Activated CD4-positive, alpha-beta T cell treated with anti-CD3 and anti-CD28 coated beads for 1 hour (primary cell): ENCODE results near the gene SERPINA10.
"Not testable (repeated sequence)": the region's sequence is repeated elsewhere in the genome, so short reads cannot be mapped to it uniquely, and the experiment has no call there.

Experiments used
- DNase-seq: peaks from one replicate; pipeline ENCODE4 v3.0.0-alpha.2; 2020

The SERPINA10 gene

DNA sequence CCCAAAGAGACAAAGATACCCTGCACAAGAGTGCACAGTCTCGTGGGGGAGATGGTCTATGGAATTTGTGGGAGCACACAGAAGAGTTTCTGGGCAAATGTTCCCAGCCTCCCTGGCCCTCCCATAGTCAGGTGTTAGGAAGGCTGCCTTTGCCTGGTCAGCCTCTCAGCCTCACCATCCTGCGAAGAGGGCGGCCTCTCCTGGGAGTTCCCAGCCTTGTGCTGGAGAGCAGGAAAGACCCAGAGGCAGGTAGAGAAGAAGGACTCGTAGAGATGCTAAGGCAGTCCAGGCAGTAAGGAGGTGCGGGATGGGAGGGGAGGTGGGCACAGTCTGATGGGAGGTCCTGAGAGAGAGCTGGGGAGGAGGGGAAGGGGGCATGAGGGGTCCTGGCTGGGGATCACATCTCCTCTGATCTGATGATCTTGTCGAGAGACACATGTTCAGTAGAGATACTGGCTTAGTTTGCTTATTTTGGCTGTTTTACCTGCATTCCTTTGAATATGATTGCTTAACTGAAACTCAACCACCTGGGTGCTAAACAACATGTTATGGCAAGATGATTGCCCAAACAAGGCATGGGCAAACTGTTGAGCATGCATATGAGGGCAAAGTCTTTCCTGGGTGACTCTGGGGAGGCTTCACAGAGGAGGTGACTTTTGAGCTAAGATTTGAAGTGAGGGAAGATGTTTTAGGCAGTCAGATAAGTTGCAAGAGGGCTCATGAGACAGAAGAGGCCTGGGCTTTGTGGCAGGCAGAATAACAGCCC lies 19.6 kb upstream of the SERPINA10 start:
- no peak for DNase-seq

DNA sequence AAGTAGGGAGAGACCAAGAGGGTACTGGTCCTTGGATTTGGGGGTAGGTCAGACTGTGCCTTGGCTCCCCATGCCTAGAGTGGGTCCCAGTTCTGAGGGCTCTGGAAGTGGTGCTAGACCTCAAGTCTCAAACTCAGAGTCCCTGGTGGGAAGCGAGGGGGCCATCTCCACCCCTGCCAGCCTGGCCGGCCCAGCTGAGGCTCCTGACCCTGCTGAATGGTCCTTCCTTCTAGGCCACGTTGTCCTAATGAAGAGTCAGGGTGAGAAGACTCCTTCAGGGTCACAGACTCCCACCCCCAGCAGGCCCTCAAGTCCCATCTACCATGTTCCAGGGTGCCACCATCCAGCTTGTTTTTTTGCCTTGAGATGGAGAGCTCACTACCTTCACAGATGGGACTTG lies 17.2 kb upstream of the SERPINA10 start:
- no peak for DNase-seq

GRCh38 chr14:94309721-94310120 lies 16.7 kb upstream of the SERPINA10 start:
- DNase-seq = no peak

DNA sequence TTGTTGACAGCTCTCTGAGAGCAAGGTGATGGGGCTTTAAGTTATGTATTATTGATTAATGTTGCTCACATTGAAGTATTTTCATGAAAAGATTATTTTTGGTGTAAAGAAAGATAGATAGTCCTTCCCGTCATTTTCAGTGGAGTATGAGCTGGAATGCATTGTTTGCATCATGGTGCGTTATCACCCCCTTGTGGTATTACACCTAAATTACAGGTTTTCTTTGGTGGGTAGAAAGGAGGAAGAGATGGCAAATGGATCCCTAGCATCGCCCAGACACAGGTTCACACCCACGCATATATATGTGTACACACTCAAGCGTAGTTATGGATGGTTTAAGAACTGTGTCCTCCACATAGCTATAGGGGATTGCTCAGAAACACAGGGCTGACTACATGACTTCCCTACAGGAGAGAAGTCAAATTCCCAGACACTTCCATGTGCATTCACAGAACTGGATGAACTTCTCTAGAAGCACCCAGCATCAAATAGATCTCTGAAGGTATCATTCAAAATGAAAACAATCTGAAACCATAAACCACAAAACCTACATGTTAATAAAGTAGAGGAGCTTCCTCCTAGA lies 14.4 kb upstream of the SERPINA10 start:
- no peak for DNase-seq

DNA sequence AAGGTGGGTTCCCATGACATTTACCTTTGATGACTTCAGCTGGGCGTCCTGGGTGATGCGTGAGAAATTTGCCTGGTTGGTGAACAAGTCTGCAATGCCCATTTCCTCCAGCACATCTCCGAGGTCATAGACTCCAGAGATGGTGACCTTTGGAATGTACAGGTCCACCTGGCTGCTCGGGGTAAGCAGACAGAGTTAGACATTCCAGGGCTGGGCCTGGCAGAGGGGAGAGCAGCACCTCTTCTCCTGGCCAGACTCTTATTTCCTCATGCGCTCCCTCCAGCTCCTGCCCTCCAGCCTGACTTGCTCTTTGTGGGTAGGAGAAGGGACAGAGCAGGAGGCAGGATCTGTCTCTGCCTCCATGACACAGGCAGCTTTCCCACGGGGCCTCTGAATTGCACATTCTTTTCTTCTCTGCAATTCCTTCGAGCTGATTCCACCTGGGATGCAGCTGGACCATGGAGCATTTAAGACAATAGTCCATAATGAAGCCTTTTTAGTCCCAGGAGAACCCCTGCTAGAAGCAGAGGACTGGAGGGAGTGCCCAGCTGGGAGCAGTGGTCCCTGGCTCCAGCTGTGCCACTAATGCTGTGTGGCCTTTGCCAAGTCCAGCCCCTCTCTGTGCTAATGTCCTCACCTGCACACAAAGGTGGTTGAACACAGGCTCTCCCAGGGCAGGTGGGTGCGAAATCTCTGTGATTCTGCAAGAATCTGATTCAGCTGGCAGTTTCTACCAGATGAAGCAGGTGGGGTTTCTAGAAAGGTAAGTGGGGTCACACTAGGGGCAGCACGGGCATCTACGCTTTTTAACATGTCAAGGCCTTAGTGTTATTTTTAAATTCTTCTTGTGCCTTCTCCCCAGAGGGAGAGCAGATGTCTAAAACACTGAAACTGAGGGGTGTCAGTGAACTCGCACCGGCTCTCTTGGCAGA lies 13.2 kb upstream of the SERPINA10 start:
- no peak for DNase-seq

GRCh38 chr14:94305620-94306019 lies 12.6 kb upstream of the SERPINA10 start:
- no peak for DNase-seq

- DNase-seq = no peak
These were observed 11.2 kb upstream of the SERPINA10 start for GRCh38 chr14:94304243-94304642.

DNA sequence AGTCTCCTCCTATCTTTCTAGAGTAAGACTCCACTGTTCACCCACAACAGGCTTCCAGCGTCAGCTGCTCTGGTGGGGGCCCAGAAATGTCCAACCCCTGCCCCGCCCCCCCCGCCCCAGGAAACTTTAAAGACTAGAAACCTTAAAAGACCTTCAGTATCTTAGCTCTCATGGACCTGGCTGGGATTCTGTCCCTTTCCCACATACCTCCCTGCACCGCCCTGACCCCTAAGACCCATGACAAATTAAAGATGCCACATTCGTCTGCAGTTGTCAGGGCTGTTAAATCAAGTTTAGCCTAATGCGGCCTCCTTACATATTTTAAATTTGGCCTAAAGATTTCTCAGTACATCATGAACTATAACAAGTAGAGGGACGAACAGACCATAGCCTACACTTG lies 10.0 kb upstream of the SERPINA10 start:
- DNase-seq = no peak

- no peak for DNase-seq
These were observed 5.1 kb upstream of the SERPINA10 start for GRCh38 chr14:94298130-94298529.

- not testable (repeated sequence) for DNase-seq
These were observed 3.1 kb upstream of the SERPINA10 start for GRCh38 chr14:94296181-94296545.

GRCh38 chr14:94295360-94296180 lies 2.5 kb upstream of the SERPINA10 start:
- DNase-seq = no peak

GRCh38 chr14:94293578-94293924 lies 483 bp upstream of the SERPINA10 start:
- DNase-seq = no peak

- no peak for DNase-seq
These were observed 569 bp downstream of the SERPINA10 start for GRCh38 chr14:94292526-94292871.

DNA sequence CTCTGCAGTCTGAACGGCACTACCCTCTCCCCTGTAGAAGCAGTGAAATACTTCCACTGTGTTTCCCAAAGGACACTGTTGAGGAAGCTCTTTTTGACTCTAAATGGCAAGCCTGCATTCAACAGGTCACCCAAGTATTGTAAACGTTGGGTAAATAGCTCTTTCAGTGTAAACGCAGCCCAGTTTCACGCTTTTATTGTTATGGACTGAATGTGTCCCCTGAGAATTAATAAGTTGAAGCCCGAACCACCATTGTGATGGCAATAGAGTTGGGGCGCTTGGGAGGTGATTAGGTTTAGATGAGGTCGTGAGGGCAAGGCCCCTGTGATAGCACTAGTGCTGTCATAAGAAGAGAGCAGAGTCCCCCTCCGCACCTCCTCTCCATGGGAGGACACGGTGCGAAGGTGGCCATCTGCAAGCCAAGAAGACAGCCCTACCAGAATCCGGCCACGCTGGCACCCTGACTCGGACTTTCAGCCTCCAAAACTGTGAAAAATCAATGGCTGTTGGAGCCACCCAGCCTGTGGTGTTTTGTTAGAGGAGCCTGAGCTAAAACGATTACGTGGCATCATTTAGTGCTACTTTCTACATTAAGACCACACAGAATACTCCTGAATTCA lies 1.1 kb downstream of the SERPINA10 start:
- no peak for DNase-seq

DNA sequence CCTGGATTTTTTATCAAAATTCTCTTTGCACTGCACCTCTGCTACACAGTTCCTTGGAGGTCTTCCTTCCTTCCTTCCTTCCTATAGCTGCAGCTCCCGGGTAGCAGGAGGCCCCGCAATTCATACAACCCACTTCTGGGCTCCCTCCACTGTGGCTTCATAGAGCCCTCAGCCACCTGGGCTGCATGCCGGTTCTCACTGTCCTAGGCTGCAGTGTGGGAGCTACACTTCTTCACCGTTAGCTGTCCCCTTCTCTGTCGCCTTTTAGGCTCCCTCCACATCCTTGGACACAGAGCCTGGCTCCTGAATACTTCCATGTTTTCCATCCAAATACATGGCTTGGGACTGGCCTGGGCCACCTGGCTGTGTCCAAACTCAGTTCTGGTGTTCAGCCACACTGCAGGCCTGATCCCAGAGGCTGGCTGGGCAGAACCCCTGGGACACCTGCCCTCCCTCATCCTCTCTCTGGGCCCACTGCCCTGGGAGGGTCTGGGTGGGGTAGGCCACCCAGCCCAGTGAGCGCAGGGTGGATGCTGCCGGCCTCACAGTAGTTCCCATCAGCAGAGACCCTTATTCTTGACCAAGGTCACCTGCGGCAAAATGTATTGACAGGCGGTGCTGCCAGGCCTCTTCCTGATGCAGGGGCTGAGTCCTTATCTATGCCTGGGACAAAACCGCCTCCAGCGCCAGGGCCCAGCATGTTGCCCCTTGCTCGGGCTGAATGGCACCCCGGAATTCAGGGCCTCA lies 1.7 kb downstream of the SERPINA10 start:
- DNase-seq = no peak

GRCh38 chr14:94290197-94290596 lies 2.9 kb downstream of the SERPINA10 start:
- no peak for DNase-seq

- DNase-seq = no peak
These were observed 4.2 kb downstream of the SERPINA10 start for GRCh38 chr14:94288610-94289465.

- no peak for DNase-seq
These were observed 7.9 kb downstream of the SERPINA10 start for GRCh38 chr14:94285158-94285557.

DNA sequence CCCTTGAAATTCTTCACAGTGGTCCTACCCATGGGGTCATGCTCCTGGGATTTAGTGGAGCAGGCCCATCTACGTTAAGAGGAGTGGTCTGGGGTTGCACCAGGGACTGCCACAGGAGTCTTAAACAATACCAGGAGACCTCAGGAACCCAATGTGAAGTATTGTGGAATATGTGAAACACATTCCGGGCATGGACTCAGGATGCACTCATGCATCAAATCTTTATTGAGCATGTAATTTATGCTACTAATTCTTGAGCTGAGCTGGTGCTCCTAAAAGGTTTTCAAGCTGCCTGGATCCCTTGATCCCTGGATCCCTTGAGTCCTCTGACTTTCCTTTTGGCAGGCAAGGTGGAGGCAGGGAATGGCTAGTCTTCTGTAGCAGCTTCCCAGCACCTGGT lies 8.8 kb downstream of the SERPINA10 start:
- no peak for DNase-seq

DNA sequence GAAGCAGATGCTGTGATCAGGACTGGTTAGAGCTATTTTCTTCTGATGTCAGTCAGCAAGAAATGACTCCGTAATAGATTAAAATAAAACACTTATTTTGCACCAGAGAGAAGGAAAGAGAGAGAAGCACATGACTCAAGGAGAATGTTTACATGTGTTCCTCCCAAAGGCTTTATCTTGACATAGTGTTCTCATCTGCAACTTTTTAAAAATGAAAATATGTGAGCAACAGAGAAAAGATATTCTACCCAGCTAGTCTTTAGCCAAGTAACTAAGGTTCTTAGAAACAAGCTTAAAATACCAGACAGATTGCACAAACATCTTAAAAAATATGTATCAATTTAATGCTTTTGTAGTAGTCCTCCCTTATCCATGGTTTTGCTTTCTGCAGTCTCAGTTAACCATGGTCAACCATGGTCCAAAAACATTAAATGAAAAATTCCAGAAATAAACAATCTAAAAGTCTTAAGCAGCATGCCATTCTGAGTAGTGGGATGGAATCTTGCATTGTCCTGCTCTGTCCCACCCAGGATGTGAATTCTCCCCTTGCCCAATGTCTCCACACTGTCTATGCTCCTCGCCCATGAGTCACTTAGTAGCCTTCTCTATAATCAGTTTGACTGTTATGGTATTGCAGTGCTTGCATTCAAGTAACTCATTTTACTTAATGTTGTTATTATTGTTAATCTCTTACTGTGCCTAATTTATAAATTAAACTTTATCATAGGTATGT lies 9.9 kb downstream of the SERPINA10 start:
- DNase-seq = no peak
